ENCODE data around the gene CLK1.
"Not testable (repeated sequence)": the region's sequence is repeated elsewhere in the genome, so short reads cannot be mapped to it uniquely, and the experiment has no call there.

The CLK1 gene

GRCh38 chr2:200851398-200852248, 12.8 kb downstream of the CLK1 start:
- DNase-seq = no peak

- DNase-seq = no peak
Measured at GRCh38 chr2:200850512-200851256, 13.8 kb downstream of the CLK1 start.

DNA sequence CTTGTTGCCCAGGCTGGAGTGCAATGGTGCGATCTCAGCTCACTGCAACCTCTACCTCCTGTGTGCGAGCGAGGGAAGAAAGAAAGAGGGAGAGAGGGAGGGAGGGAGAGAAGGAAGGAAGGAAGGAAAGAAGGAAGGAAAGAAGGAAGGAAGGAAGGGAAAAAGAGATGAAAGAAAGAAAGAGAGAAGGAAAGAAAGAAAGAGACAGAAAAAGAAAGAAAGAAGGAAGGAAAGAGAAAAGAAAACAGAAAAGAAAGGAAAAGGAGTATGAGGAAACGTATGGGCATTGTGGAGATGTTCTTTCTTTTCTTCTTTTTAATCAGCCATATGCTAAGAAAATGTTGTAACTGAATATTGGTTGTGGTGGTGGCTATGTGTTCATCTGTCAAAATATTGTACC, 16.5 kb downstream of the CLK1 start:
- DNase-seq = no peak

- DNase-seq = peak; percentile 61 to 73
Measured at GRCh38 chr2:200847269-200847668, 17.2 kb downstream of the CLK1 start.

GRCh38 chr2:200845669-200846325, 18.7 kb downstream of the CLK1 start:
- DNase-seq = peak in 1 of 2 donors; percentile 40

GRCh38 chr2:200845194-200845593, 19.3 kb downstream of the CLK1 start:
- no peak for DNase-seq

- no peak for DNase-seq
Measured at GRCh38 chr2:200843993-200844948, 20.2 kb downstream of the CLK1 start.

DNA sequence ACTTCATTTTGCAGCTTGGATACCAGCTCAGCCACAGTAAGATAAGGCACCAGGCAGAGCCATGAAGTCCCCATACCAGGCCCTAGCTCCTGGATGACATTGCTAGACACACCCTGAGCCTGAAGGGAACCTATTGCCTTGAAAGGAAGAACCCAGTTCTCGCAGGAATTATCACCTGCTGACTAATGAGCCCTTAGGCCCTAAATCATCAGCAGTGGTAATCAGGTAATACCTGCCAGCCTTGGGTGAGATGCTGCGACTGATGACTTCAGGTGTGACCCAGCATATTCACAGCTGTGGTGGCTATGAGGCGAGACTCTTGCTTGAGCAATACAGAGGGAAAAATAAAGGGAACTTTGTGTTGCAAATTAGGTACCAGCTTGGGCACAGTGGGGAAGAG, 24.9 kb downstream of the CLK1 start:
- DNase-seq = no peak

DNA sequence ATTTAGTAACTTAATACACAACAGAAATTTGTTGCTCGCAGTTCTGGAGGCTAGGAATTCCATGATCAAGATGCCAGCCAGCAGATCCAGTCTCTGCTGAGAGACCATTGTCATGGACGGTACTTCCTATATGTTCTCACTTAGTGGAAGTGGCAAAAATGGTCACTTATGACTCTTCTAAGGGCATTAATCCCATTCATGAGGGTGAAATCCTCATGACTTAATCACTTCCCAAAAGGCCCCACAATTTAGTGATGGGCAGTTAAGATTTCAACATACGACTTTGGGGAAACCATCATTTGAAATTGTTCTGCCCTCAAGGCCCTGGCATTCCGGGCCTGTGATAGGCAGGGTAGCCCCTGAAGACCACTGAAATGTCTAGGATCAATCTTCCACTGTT, 29.8 kb downstream of the CLK1 start:
- peak; percentile 11 to 25 for DNase-seq

DNA sequence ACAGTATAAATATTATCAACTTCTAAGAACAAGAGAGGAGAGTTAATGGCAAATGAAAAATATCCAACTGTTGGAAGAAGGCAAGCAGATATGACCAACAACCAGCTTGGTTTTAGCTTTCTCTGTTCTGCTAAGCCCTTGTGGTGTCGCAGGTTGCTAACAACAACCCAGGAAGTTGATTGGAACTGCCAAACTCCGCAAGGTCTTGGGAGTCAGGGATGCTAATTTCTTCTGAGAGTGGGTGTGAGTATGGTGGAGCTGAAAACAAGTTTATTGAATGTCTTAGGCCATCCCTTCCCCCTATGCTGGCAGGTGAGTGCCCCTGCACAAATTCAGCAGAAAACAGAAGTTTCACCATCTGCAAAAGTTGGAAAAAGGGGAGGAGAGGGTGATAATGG, 35.2 kb downstream of the CLK1 start:
- DNase-seq = no peak

DNA sequence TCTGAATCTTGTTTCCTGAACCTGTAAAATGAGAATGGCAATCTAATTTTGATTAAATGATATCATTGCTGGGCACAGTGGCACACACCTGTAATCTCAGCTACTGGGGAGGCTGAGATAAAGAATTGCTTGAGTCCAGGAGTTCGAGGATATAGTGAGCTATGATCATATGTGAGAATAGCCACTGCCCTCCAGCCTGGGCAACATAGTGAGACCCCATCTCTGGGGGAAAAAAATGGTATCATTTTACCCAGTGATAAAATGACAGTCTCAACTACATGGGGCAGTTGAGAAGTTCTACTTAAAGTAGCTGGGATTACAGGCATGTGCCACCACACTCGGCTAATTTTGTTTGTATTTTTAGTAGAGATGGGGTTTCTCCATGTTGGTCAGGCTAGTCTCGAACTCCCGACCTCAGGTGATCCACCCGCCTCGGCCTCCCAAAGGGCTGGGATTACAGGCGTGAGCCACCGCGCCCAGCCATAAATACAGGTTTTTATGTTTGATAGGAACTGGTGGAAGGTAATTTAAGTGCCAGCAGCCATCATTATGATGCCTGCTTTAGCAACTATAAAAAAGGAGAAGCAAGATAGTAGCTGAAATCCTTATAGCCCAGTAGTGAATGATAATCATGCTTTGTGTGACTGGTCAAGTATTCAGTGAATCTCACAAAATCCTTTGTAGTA, 35.7 kb downstream of the CLK1 start:
- no peak for DNase-seq

DNA sequence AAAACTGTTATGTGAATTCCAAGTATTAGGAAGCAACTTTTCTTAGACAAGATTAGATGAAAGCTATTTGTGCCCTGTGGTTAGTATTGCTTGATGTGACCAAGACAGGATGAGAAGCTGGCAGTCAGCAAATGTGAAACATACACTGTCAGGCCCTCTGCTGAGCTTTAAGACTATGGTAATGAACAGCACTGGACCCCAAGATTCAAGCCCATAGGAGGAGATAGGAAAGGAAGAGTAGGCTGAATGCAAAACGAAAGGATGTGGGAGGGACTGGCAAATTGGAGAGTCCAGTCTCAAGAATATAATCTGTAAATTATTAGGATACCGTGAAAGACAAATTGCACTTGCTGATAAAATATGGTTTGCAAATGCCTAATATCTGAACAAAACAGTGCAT, 36.4 kb downstream of the CLK1 start:
- no peak for DNase-seq

DNA sequence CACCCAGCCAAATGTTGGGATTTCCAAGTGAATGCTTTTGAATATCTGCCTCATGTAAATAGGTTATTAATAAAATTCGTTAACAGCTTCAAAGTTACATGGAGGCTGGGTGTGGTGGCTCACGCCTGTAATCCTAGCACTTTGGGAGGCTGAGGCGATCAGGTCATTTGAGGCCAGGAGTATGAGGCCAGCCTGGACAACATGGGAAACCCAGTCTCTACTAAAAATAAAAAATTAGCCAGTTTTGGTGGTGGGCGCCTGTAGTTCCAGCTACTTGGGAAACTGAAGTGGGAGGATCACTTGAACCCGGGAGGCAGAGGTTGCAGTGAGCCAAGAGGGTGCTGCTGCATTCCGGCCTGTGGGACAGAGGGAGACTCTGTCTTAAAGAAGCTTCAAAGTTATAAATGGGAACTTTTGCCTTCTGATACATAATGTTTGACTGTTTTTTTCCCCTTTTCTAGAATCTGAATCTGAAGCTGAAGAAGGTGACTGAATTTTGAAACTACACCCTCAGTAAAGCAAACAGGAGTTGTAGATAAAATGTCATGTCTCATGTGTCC, 42.7 kb downstream of the CLK1 start:
- peak in 1 of 2 donors; percentile 9 for DNase-seq

- DNase-seq = no peak
Measured at GRCh38 chr2:200820573-200821234, 43.8 kb downstream of the CLK1 start.

DNA sequence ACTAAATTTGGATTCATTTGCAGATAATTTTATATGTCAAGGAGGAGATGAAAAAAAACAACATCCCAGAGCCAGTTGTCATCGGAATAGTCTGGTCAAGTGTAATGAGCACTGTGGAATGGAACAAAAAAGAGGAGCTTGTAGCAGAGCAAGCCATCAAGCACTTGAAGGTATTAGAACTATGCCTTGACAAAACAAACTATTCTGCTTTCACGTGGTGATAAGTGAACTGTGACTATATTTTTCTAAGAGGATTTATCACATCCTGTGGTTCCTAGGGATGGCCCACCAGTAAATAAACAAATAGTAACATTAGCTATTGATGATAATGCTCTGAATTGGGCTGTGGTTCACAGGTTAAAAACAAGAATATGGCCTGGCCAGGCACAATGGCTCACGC, 45.7 kb downstream of the CLK1 start:
- DNase-seq = not testable (repeated sequence)

GRCh38 chr2:200814917-200815316, 49.5 kb downstream of the CLK1 start:
- peak; percentile 61 to 76 for DNase-seq

DNA sequence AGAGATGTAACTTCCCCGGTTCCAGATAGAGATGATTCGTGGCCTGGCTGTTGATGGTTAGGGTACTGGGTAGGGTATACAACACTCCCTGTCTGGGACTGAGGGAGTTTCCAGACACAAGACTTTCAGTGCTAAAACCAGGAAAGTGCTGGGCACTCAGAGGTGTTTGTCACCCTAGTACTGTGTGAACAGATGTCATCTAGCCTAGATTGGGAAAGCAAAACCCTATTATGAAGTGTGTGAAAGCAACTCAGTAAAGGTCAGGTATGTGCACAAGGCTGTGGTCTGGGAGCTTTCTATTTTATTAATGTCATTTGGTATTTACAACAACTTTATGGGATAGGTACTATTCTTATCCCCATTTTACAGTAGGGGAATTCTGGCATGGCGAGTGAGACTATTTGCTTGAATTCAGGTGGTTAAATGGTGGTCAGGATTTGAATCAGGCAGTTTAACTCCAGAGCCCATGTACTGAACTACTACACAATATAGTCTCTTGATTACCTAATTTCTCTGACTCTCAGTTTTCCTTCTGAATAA, 50.1 kb downstream of the CLK1 start:
- DNase-seq = no peak

DNA sequence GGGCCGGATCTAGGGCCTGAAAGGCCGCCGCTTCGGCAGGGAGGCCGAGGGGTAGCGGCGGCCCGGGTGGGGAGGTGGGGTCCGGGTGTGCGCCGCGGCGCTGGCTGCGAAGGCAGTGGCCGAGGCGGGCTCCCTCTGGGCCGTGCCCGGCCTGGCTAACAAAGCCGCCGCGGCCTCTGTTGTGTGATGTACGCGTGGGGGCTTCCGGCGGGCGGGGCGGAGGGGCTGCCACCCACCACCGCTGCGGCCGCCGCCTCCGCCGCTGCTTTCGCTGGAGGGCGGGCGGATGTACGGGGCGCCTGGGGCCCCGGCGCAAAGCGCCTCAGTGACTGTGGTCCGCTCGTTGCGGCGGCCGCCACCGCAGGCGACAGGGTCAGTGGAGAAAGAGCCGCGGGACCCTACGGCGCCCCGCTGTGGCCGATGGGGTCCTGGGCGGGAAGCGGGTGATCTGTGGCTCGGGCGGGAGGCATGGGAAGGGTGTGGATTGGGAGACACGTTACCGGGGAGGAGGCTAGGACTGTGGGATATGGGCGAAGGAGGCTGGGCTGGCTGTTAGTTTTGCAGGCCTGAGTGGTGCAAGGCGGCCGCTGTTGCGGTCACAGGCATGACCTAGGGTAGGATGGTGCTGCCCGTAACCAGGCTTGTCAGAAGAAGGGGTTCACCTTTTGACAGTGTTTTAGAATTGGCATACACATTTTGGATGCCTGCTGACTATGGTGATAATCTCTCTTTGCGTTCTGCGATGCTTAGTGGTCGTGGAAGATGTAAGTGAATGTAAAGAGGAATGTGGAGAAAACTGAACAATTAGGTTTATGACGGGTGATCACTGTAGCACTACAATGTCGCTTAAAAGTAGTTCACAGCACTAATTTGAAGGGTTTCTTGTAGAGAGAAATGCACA, 52.1 kb downstream of the CLK1 start:
- peak; percentile 78 to 79 for DNase-seq
